Astrocyte of the spinal cord (primary cell): ENCODE measurements around the gene PTBP1.

Experiments
- DNase-seq: peaks from one replicate; pipeline ENCODE4 v3.0.0; 2011; ENCODE audit warnings: low read depth, low spot score
- H3K4me3 ChIP-seq: 2 replicates; pipeline ENCODE4 v1.5.1; 2011; ENCODE audit warnings: low read depth, mild to moderate bottlenecking, low read length, moderate library complexity
- in situ Hi-C: cut with HindIII; loops from 2 replicates; pipeline ENCODE4 v1.10.0; 2017; ENCODE audit warnings: low sequenced_read_pairs
- TF ChIP-seq, protein P1 (sequence below): IDR thresholded peaks from 2 replicates; pipeline ENCODE4 v1.5.1; 2012; ENCODE audit warnings: low read depth, mild to moderate bottlenecking, low read length, inconsistent platforms

Gene PTBP1

DNA sequence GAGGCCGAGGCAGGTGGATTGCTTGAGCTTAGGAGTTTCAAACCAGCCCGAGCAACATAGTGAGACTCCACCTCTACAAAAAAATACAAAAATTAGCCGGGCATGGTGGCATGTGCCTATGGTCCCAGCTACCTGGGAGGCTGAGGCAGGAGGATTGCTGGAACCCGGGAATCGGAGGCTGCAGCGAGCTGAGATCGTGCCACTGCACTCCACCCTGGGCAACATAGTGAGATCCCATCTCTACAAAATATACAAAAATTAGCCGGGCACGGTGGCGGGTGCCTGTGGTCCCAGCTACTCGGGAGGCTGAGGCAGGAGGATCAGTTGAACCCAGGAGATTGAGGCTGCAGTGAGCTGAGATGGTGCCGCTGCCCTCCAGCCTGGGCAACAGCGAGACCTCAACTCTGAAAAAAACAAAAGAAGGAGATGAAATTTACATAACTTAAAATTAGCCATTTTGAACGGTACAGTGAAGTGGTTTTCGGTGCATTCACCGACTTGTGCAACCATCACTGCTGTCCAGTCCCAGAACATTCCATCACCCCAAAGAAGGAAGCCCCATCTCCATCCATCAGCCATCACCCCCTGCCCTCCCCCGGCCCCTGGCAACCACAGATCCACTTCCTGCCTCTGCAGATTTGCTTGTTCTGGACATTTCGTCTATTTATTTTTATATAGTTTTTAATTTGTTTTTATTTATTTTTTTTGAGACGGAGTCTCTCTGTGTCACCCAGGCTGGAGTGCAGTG, 28.8 kb downstream of the PTBP1 start:
- no peak for DNase-seq
- H3K4me3 ChIP-seq = no peak overlapping the region
- TF ChIP-seq, protein P1, sequence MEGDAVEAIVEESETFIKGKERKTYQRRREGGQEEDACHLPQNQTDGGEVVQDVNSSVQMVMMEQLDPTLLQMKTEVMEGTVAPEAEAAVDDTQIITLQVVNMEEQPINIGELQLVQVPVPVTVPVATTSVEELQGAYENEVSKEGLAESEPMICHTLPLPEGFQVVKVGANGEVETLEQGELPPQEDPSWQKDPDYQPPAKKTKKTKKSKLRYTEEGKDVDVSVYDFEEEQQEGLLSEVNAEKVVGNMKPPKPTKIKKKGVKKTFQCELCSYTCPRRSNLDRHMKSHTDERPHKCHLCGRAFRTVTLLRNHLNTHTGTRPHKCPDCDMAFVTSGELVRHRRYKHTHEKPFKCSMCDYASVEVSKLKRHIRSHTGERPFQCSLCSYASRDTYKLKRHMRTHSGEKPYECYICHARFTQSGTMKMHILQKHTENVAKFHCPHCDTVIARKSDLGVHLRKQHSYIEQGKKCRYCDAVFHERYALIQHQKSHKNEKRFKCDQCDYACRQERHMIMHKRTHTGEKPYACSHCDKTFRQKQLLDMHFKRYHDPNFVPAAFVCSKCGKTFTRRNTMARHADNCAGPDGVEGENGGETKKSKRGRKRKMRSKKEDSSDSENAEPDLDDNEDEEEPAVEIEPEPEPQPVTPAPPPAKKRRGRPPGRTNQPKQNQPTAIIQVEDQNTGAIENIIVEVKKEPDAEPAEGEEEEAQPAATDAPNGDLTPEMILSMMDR = no peak
- in situ Hi-C loops = no loop called here

DNA sequence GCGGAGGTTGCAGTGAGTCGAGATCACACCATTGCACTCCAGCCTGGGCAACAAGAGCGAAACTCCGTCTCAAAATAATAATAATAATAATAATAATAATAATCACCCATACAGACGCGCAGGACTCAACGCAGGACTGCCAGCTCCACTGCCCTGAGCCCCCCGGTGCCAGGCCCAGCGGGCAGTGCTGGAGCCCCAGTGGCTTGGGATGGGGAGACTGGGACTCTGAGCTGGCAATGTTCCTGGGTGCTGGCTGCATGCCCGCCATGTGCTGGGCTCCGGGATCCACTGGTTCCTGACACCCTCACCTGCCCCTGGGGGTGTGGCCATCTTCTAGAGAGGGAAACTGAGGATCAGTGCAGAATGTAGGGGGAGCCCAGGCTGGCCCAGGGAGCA, 30.1 kb downstream of the PTBP1 start:
- in situ Hi-C loops = no loop called here
- DNase-seq = no peak
- H3K4me3 ChIP-seq = no peak overlapping the region
- TF ChIP-seq, protein P1 = no peak

DNA sequence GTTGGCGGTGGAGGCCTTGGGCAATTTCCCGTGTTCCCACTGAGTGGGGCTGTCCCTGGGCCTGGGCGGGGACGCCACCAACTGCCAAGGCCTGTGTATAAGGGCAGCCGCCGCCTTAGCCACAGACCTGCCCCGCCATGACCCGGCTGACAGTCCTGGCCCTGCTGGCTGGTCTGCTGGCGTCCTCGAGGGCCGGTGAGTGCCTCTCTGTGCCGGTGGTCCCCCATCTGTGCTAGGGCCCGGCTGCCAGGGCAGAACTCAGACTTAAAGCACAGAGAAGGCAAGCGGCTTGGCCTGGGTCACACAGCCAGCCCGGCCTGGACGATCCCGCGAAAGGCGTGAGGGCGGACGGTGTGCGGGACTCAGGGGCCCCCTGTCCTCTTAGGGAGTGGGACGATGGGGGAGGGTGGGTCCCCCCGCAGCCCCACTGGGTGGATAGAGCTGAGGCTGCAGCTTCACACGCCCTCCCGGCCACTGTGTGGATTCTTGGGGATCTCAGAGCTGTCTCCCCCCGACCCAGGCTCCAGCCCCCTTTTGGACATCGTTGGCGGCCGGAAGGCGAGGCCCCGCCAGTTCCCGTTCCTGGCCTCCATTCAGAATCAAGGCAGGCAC, 30.6 kb downstream of the PTBP1 start, which contains the start of gene AZU1:
AZU1 (plus strand) TSS at position 128 of the 612 bp plus-strand sequence; CDS start at position 138, 10 bp downstream.
- TF ChIP-seq, protein P1 = no peak
- DNase-seq = no peak
- H3K4me3 ChIP-seq = no peak within 1 kb of the TSS
- in situ Hi-C loops = no loop called here

DNA sequence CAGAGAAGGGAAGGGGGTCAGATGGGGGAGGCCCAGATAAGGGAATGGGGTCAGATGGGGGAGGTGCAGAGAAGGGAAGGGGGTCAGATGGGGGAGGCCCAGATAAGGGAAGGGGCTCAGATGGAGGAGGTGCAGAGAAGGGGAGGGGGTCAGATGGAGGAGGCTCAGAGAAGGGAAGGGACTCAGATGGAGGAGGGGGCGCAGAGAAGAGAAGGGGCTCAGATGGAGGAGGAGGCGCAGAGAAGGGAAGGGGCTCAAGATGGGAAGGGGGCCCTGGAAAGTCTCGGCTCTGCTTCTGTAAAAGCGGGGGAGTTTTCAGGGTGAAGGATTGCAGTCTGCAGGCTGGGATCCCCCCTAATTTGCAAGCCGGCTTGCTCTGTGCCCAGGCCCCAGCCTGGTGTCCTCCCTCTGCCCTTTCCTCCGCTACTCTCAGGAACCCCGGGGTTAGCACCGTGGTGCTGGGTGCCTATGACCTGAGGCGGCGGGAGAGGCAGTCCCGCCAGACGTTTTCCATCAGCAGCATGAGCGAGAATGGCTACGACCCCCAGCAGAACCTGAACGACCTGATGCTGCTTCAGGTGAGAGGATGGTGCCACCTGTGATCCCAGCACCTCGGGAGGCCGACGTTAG, 32.0 kb downstream of the PTBP1 start:
- in situ Hi-C loops = no loop called here
- TF ChIP-seq, protein P1 = no peak
- H3K4me3 ChIP-seq = no peak overlapping the region
- no peak for DNase-seq

DNA sequence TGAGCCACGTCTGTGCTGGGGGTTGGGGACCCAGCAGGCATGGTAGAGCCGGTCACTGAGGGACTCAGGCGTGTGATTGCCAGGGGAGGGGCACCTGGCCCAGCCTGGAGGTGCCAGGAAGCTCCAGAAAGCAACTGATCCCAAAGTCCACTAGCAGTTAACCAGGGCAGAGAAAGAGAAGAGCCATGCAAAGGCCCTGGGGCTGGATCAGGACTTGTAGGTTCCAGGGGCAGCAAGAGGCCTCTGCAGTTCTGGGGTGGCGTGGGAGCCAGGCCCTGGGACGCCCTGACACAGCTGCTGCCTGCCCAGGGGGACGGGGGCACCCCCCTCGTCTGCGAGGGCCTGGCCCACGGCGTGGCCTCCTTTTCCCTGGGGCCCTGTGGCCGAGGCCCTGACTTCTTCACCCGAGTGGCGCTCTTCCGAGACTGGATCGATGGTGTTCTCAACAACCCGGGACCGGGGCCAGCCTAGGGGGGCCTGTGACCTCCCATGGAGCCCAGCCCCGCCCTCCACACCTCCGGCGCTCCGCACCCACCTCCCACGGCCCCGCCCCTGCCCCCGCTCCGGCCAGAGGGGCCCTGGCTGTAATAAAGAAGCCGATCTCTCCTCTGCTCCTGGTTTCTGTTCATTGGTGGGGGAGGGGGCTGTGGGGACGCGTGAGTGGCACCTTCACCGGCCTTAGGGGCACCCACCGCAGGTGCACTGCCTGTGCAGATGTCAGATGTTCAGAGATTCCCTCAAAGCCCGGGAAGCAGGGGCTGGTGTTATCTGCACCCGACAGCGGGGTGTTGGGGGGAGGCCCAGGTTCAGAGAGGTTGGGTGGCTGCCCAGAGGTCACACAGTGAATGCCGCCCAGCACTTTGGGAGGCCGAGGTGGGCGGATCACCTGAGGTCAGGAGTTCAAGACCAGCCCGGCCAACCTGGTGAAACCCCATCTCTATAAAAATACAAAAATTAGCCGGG, 34.4 kb downstream of the PTBP1 start:
- TF ChIP-seq, protein P1 = no peak
- DNase-seq = no peak
- in situ Hi-C loops = no loop called here
- no peak overlapping the region for H3K4me3 ChIP-seq

DNA sequence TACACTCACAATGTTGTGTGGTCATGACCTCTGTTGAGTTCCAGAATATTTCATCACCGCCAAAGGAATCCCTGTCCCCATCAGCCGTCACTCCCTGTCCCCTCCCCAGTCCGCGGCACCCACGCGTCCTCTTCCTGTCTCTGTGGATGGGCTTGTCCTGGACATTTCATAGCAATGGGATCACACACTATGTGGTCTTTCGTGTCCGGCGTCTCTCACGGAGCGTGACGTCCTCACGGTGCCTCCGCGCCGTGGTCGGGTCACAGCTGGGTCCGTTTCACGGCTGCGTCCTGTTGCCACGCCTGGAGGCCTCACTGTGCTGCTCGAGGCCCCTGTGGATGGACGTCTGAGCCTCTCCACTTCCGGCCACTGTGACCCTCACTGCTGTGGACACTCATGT, 37.0 kb downstream of the PTBP1 start:
- H3K4me3 ChIP-seq = no peak overlapping the region
- DNase-seq = no peak
- TF ChIP-seq, protein P1 = no peak
- in situ Hi-C loops = no loop called here
